GM21381 (cell line): Measurements from ENCODE around the gene DMRTC2.

Experiments used
- ATAC-seq: cut with Tn5 transposase; IDR thresholded peaks from one replicate; pipeline ENCODE4 v1.9.1; 2021; ENCODE audit warnings: mild to moderate bottlenecking, moderate library complexity; ENCODE audit not compliant: unreplicated experiment

Gene DMRTC2

GRCh38 chr19:41887711-41888382 is 43.0 kb downstream of the DMRTC2 start:
- no peak for ATAC-seq

- no peak for ATAC-seq
Measured at GRCh38 chr19:41888926-41889325, 44.1 kb downstream of the DMRTC2 start.

- no peak for ATAC-seq
Measured at GRCh38 chr19:41889896-41890295, 45.1 kb downstream of the DMRTC2 start.

- ATAC-seq, result no peak
Measured at GRCh38 chr19:41890936-41891335, 46.1 kb downstream of the DMRTC2 start.

- no peak for ATAC-seq
Measured at GRCh38 chr19:41892173-41892902, 47.5 kb downstream of the DMRTC2 start.

GRCh38 chr19:41893899-41894298 is 49.1 kb downstream of the DMRTC2 start:
- no peak for ATAC-seq

GRCh38 chr19:41894350-41894749 is 49.5 kb downstream of the DMRTC2 start:
- no peak for ATAC-seq

- no peak for ATAC-seq
Measured at GRCh38 chr19:41895745-41896580, 51.1 kb downstream of the DMRTC2 start.

GRCh38 chr19:41896581-41896942 is 51.7 kb downstream of the DMRTC2 start:
- ATAC-seq, result no peak

GRCh38 chr19:41897181-41897580 is 52.3 kb downstream of the DMRTC2 start:
- no peak for ATAC-seq

GRCh38 chr19:41897820-41898219 is 53.0 kb downstream of the DMRTC2 start:
- no peak for ATAC-seq

- no peak for ATAC-seq
Measured at GRCh38 chr19:41898235-41898634, 53.4 kb downstream of the DMRTC2 start.
